Kidney epithelial cell (primary cell): ENCODE measurements around the gene CDYL. TPM values are rescaled to one million over a fixed set of nuclear protein-coding genes. Genes with fewer than 3 reads are reported as not detected.

Source experiments
- DNase-seq: peaks from one replicate; pipeline ENCODE4 v3.0.0-alpha.2; 2010; ENCODE audit warnings: low read depth
- H3K27me3 ChIP-seq: 2 replicates; pipeline ENCODE4 v1.6.0; 2011; ENCODE audit warnings: low read length; ENCODE audit not compliant: control insufficient read depth, insufficient read depth
- H3K36me3 ChIP-seq: 2 replicates; pipeline ENCODE4 v1.5.1; 2011; ENCODE audit warnings: low read length; ENCODE audit not compliant: control insufficient read depth, insufficient read depth
- H3K4me3 ChIP-seq: 2 replicates; pipeline ENCODE4 v1.5.1; 2011; ENCODE audit warnings: low read depth, mild to moderate bottlenecking, control low read depth, low read length
- total RNA-seq: library from RNA; depleted of rRNA; stranded (reverse); fragments of >200 nt; gene quantifications from 2 replicates; pipeline ENCODE4 v1.2.3, GENCODE V29; 2015
- TF ChIP-seq, protein P1 (sequence below): IDR thresholded peaks from 2 replicates; pipeline ENCODE4 v1.5.1; 2011; ENCODE audit warnings: mild to moderate bottlenecking, moderate library complexity, low read length, control low read depth, inconsistent platforms; ENCODE audit not compliant: insufficient read depth, poor library complexity, severe bottlenecking

The CDYL gene
- total RNA-seq, 1 donor from 2014 or later: 46.7 TPM

DNA sequence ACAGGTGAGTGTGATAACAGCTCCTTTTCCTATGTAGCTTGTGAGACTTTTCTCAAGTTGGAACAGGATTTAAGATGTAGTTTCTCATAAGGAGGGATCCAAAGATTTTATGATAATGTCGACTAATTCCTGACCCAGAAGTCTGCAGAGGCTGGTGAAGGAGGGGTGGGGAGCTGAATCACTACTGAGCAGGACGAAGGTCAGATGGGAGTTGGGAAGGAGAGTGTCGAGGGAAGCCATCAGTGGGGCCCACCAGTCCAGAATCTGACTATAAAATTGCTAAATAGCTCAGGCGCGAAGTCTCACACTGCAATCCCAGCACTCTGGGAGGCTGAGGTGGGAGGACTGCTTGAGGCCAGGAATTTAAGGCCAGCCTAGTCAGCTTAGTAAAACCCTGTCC lies 32.3 kb upstream of the CDYL start:
- Histone ChIP-seq H3K36me3 (no peaks in the 10 kb centered on the region), H3K4me3 (no peak overlapping the region), H3K27me3 (no peaks in the 10 kb centered on the region)
- TF ChIP-seq, protein P1, sequence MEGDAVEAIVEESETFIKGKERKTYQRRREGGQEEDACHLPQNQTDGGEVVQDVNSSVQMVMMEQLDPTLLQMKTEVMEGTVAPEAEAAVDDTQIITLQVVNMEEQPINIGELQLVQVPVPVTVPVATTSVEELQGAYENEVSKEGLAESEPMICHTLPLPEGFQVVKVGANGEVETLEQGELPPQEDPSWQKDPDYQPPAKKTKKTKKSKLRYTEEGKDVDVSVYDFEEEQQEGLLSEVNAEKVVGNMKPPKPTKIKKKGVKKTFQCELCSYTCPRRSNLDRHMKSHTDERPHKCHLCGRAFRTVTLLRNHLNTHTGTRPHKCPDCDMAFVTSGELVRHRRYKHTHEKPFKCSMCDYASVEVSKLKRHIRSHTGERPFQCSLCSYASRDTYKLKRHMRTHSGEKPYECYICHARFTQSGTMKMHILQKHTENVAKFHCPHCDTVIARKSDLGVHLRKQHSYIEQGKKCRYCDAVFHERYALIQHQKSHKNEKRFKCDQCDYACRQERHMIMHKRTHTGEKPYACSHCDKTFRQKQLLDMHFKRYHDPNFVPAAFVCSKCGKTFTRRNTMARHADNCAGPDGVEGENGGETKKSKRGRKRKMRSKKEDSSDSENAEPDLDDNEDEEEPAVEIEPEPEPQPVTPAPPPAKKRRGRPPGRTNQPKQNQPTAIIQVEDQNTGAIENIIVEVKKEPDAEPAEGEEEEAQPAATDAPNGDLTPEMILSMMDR: no peak
- no peak for DNase-seq

DNA sequence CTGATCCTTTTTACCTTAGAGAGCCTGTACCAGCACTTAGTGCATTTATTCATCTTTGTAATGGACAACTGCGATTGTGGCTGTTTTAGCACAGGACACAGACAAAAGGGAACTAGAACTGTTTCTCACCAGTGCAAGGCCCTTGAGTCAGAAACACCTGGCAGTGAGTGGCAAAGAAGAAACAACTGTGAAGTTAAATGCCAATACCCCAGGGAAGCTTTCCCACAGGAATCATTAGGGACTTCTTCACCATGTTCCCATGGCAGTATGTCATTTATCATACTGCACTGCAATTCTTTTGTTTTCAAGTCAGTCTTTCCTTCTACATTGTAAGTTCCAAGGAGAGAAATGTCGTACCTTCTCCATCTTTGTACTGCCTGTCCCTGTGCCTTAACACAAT lies 28.6 kb upstream of the CDYL start:
- H3K4me3 ChIP-seq: no peak overlapping the region
- H3K36me3 ChIP-seq: no peaks in the 10 kb centered on the region
- no peaks in the 10 kb centered on the region for H3K27me3 ChIP-seq
- DNase-seq: no peak
- TF ChIP-seq, protein P1: no peak

DNA sequence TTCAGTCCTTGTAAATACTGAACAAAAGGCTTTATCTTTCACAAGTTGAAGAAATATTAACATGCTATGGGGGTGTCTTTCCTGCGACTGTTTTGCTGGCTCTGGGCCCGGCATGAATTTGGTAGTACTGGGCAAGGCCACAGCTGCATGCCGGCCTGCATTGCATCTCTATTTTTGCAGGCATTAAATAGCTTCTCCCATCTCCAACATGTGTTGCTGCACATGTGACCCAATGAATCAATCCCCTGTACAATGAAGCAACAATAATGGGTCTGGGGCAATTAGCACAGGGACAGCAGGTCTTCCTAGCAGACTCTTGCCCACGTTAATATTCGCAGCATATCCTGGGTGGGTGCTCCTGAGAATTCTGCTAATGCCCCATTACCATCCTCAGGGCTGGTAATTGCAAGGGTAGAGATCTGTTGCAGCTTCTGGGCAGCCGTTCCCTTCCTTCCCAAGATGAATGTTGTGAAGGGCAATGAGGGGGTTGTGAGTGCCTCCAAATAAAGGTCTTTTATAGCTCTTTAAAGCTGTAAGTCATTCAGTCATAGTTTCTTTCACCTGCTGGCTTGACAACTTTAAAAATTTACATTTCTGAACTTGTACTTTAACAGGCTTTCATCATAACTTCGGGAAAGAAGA lies 24.3 kb upstream of the CDYL start:
- H3K27me3 ChIP-seq: no peaks in the 10 kb centered on the region
- no peak for DNase-seq
- TF ChIP-seq, protein P1: no peak
- H3K36me3 ChIP-seq: no peaks in the 10 kb centered on the region
- no peak overlapping the region for H3K4me3 ChIP-seq

DNA sequence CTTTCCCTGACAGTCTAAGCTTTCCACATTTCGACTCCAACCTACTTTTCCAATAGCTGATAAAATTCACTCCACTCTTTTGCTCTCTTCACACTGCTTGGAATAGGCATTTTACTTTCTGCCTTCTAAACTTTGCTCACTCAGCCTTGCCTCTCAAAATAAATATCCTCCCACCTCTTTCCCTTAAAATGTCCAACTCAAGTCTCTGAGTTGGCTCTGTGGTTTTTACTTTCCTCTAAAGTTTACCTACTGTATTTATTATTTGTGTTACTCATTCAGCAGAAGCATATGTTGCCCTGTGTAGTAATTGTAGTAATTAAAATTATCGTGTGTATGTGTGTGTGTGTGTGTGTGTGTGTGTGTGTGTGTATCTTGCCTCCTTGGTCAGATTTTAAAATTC lies 20.0 kb upstream of the CDYL start:
- no peaks in the 10 kb centered on the region for H3K36me3 ChIP-seq
- DNase-seq: no peak
- H3K4me3 ChIP-seq: no peak overlapping the region
- TF ChIP-seq, protein P1: no peak
- H3K27me3 ChIP-seq: no peaks in the 10 kb centered on the region

DNA sequence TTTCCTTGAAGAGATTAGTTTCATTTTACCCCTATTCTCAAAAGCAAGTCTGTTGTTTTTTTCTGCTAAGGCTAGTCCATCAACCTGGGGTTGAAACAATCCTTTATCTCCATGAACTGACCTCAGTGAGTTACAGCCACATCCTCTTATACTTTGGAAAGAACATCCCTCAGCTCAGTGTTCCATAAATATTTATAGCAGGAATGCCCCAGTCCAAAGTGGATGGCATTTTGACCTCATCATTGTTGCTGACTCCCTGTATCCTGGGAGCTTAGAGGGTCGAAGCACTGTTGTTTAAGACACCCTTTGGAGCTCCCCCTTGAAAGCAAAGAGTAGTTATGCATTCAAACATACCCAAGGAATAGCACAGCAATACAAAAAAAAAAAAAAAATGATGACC lies 16.2 kb upstream of the CDYL start:
- H3K36me3 ChIP-seq: no peaks in the 10 kb centered on the region
- no peak for DNase-seq
- H3K27me3 ChIP-seq: no peaks in the 10 kb centered on the region
- TF ChIP-seq, protein P1: no peak
- H3K4me3 ChIP-seq: no peak overlapping the region

DNA sequence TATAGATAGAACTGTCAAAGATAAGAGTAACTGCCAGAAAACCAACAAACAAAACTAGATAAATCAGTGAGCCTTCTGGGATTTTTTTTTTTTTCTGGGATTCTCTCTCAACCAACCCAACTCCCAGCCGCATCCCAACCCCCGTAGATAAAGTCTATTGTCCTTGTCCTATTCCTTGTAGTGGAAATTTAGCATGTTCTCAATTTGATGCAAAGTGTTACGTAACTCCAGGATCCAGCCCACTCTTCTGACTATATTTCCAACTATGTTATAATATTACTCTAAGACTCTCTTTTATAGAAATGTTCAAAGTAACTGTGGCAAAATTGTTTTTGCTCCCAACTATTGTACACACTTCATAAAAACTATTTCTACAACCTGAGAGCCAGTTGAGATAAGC lies 15.4 kb upstream of the CDYL start:
- TF ChIP-seq, protein P1: no peak
- DNase-seq: no peak
- Histone ChIP-seq H3K4me3 (no peak overlapping the region), H3K36me3 (no peaks in the 10 kb centered on the region), H3K27me3 (no peaks in the 10 kb centered on the region)
